Keratinocyte (primary cell): Measurements from ENCODE around the gene GOLGA6D. TPM values are rescaled to one million over a fixed set of nuclear protein-coding genes. Genes with fewer than 3 reads are reported as not detected.

Experiments
- DNase-seq: peaks from one replicate; pipeline ENCODE4 v3.0.0-alpha.2; 2011; ENCODE audit warnings: low read depth, missing footprints, low spot score
- FAIRE-seq: peaks from 2 replicates; lab custom pipeline; 2011; peaks lifted over from hg19 to GRCh38; lab: Jason Lieb, UNC
- H2AFZ ChIP-seq: 2 replicates; pipeline ENCODE4 v1.6.0; 2012; ENCODE audit warnings: low read length, control low read depth, inconsistent platforms; ENCODE audit not compliant: control insufficient read depth
- H3K27ac ChIP-seq: 2 replicates; pipeline ENCODE4 v1.5.1; 2011; ENCODE audit warnings: low read length; ENCODE audit not compliant: control insufficient read depth, insufficient read depth
- H3K27me3 ChIP-seq: 3 replicates; pipeline ENCODE4 v1.6.0; 2011; ENCODE audit warnings: low read length; ENCODE audit not compliant: control insufficient read depth, insufficient read depth; ENCODE audit errors: extremely low read depth
- H3K36me3 ChIP-seq, 2 experiments: 2 replicates in 1 of 2; 3 replicates in 1 of 2; pipeline ENCODE4 v1.5.1; 2011; ENCODE audit warnings: low read length in 2 of 2, mild to moderate bottlenecking in 1 of 2; ENCODE audit not compliant: control insufficient read depth in 2 of 2, insufficient read depth in 2 of 2; ENCODE audit errors: extremely low read depth in 1 of 2
- H3K4me1 ChIP-seq: 3 replicates; pipeline ENCODE4 v1.5.1; 2011; ENCODE audit warnings: low read length; ENCODE audit not compliant: control insufficient read depth, insufficient read depth; ENCODE audit errors: extremely low read depth
- H3K4me2 ChIP-seq: 3 replicates; pipeline ENCODE4 v1.6.0; 2011; ENCODE audit warnings: low read depth, low read length; ENCODE audit not compliant: control insufficient read depth, insufficient read depth; ENCODE audit errors: extremely low read depth
- H3K4me3 ChIP-seq, 3 experiments: fragments of 200-600 bp in 1 of 3; sonication (generic) in 1 of 3; 2 replicates in 2 of 3; 3 replicates in 1 of 3; pipeline ENCODE4 v1.5.1; 2011 to 2016; ENCODE audit warnings: low read length in 3 of 3, mild to moderate bottlenecking in 3 of 3, control low read depth in 2 of 3, inconsistent platforms in 1 of 3, low read depth in 1 of 3, mixed read lengths in 1 of 3, mixed run types in 1 of 3, moderate library complexity in 1 of 3; ENCODE audit not compliant: control insufficient read depth in 2 of 3, insufficient read depth in 2 of 3; ENCODE audit errors: extremely low read depth in 1 of 3
- H3K79me2 ChIP-seq: 2 replicates; pipeline ENCODE4 v1.6.0; 2012; ENCODE audit warnings: low read length; ENCODE audit not compliant: control insufficient read depth, insufficient read depth
- H3K9ac ChIP-seq: 3 replicates; pipeline ENCODE4 v1.6.0; 2011; ENCODE audit warnings: low read length; ENCODE audit not compliant: control insufficient read depth, insufficient read depth; ENCODE audit errors: extremely low read depth
- H3K9me1 ChIP-seq: 3 replicates; pipeline ENCODE4 v1.6.0; 2011; ENCODE audit warnings: low read length; ENCODE audit not compliant: control insufficient read depth, insufficient read depth; ENCODE audit errors: extremely low read depth
- H3K9me3 ChIP-seq: 2 replicates; pipeline ENCODE4 v1.5.1; 2012; ENCODE audit warnings: low read depth, low read length; ENCODE audit not compliant: control insufficient read depth
- H4K20me1 ChIP-seq: 3 replicates; pipeline ENCODE4 v1.6.0; 2011; ENCODE audit warnings: low read length; ENCODE audit not compliant: control insufficient read depth, insufficient read depth; ENCODE audit errors: extremely low read depth
- CTCF ChIP-seq, 3 experiments: IDR thresholded peaks in 1 of 3; conservative IDR thresholded peaks in 1 of 3; optimal IDR thresholded peaks in 1 of 3; 2 replicates in 2 of 3; 3 replicates in 1 of 3; pipeline versions ENCODE3 to v1.5.1; 2011; ENCODE audit warnings: low read length in 3 of 3, mild to moderate bottlenecking in 3 of 3, moderate library complexity in 2 of 3, control low read depth in 1 of 3, inconsistent platforms in 1 of 3; ENCODE audit not compliant: insufficient read depth in 2 of 3; ENCODE audit errors: extremely low read depth in 1 of 3
- EZH2 ChIP-seq: IDR thresholded peaks from one replicate; pipeline ENCODE4 v1.6.1; 2012; ENCODE audit warnings: inconsistent platforms, mild to moderate bottlenecking, low read length, moderate library complexity
- dilution Hi-C: fragments of 300-500 bp; cut with MboI; formaldehyde crosslinking; loops from one replicate; pipeline ENCODE4 v1.7.0; 2020; ENCODE audit warnings: low sequenced_read_pairs; ENCODE audit not compliant: extremely low pct_ligation_motif_present
- polyA plus RNA-seq, 5 experiments: library from polyadenylated mRNA; depleted of rRNA in 3 of 5; stranded (reverse) in 3 of 5; stranded (forward) in 1 of 5; unstranded in 1 of 5; fragments of >200 nt; gene quantifications; 1 replicate in 1 of 5; 2 replicates in 3 of 5; 3 replicates in 1 of 5; pipeline versions ENCODE4 v1.2.1 to v1.2.3, GENCODE V29; 2011 to 2012; ENCODE audit warnings: missing spikeins in 2 of 5, low read depth in 1 of 5, low replicate concordance in 1 of 5

Gene GOLGA6D
- polyA plus RNA-seq, 1 donor (not counting 4 experiments of a cell fraction or from before 2014, with no cell fraction given), result 0.03 TPM

GRCh38 chr15:75338661-75339240 is 56.1 kb downstream of the GOLGA6D start:
- no peaks in the 10 kb centered on the region for H3K9me3 ChIP-seq
- no peak overlapping the region for H3K27ac ChIP-seq
- H4K20me1 ChIP-seq, result no peaks in the 10 kb centered on the region
- H3K9me1 ChIP-seq, result no peaks in the 10 kb centered on the region
- H3K4me1 ChIP-seq, result peaks cover 12% of the 10 kb centered on the region
- dilution Hi-C loops, result no loop called here
- DNase-seq (no peak), FAIRE-seq (no peak)
- TF ChIP-seq CTCF (optimal IDR thresholded peaks at IDR 0.05 in 1 of 3, IDR thresholded peaks at IDR 0.05 in 1 of 3, conservative IDR thresholded peaks at IDR 0.05 in 1 of 3; ENCODE audit: extremely low read depth in 1 of 3, insufficient read depth in 2 of 3, low read length in 3 of 3) (no peak), EZH2 (no peak)
- H2AFZ ChIP-seq, result no peak overlapping the region
- H3K27me3 ChIP-seq, result no peaks in the 10 kb centered on the region
- peaks cover 6% of the 10 kb centered on the region for H3K79me2 ChIP-seq
- no peak overlapping the region for H3K4me2 ChIP-seq
- no peak overlapping the region for H3K9ac ChIP-seq
- H3K36me3 ChIP-seq, result peaks cover 0 to 8% of the 10 kb centered on the region in 2 experiments
- no peak overlapping the region for H3K4me3 ChIP-seq

- H3K9me1 ChIP-seq, result no peaks in the 10 kb centered on the region
- H4K20me1 ChIP-seq, result no peaks in the 10 kb centered on the region
- H3K4me3 ChIP-seq, result no peak overlapping the region
- DNase-seq (no peak), FAIRE-seq (no peak)
- H2AFZ ChIP-seq, result no peak overlapping the region
- no peak overlapping the region for H3K9ac ChIP-seq
- no peak for TF ChIP-seq CTCF (optimal IDR thresholded peaks at IDR 0.05 in 1 of 3, IDR thresholded peaks at IDR 0.05 in 1 of 3, conservative IDR thresholded peaks at IDR 0.05 in 1 of 3; ENCODE audit: extremely low read depth in 1 of 3, insufficient read depth in 2 of 3, low read length in 3 of 3)
- no peak for TF ChIP-seq EZH2
- peaks cover 12% of the 10 kb centered on the region for H3K4me1 ChIP-seq
- dilution Hi-C loops, result no loop called here
- H3K27me3 ChIP-seq, result no peaks in the 10 kb centered on the region
- peaks cover 6% of the 10 kb centered on the region for H3K79me2 ChIP-seq
- H3K4me2 ChIP-seq, result no peak overlapping the region
- no peak overlapping the region for H3K27ac ChIP-seq
- peaks cover 0 to 8% of the 10 kb centered on the region in 2 experiments for H3K36me3 ChIP-seq
- no peaks in the 10 kb centered on the region for H3K9me3 ChIP-seq
Observed at GRCh38 chr15:75339531-75340240, 57.1 kb downstream of the GOLGA6D start.
